HG03439 (cell line): ENCODE data around the gene OR1N1.
"Not testable (repeated sequence)": the region's sequence is repeated elsewhere in the genome, so short reads cannot be mapped to it uniquely, and the experiment has no call there.

Experiments
- ATAC-seq: cut with Tn5 transposase; IDR thresholded peaks from one replicate; pipeline ENCODE4 v1.9.1; 2021; ENCODE audit warnings: mild to moderate bottlenecking, moderate library complexity; ENCODE audit not compliant: unreplicated experiment

OR1N1 gene, protein sequence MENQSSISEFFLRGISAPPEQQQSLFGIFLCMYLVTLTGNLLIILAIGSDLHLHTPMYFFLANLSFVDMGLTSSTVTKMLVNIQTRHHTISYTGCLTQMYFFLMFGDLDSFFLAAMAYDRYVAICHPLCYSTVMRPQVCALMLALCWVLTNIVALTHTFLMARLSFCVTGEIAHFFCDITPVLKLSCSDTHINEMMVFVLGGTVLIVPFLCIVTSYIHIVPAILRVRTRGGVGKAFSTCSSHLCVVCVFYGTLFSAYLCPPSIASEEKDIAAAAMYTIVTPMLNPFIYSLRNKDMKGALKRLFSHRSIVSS

DNA sequence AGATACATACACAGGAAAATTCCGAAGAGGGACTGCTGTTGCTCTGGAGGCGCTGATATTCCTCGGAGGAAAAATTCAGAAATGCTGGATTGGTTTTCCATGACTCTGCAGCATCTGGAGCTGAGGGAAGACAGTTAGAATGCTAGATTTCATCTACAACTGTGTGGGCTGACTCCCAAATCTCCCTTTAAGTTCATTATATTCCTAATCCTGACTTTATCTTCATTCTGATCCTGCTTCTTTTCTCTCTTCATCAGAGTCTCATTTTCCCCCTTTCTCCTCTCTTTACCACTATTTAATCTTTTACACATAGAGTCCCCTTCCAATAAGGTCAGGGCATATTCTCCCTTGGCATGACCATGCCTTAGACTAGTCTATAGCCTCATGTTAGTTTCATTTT lies at the start of gene OR1N1:
Gene OR1N1 (minus strand): TSS at position 101 of the 400 bp plus-strand sequence. CDS start 0 bp downstream, at position 101.
- no peak for ATAC-seq

DNA sequence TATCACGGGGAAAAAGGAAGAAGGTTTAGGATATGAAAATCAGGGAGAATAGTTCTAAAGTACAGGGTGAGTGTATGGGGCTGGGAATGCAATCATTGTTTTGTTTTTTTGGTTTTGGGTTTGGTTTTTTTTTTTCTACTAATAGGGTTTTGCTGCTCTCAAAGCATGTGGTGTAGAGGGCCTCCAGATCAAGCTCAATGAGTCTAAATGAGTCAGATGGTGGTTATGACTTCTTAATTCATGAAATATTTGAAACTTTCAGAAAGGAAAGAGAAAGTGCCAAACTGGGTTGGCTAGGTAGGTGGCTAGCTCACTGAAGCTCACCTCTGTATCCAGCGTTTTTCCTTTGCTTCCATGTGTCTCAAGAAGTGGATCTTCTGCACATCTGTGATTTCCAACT lies 45.4 kb upstream of the OR1N1 start:
- ATAC-seq: no peak

DNA sequence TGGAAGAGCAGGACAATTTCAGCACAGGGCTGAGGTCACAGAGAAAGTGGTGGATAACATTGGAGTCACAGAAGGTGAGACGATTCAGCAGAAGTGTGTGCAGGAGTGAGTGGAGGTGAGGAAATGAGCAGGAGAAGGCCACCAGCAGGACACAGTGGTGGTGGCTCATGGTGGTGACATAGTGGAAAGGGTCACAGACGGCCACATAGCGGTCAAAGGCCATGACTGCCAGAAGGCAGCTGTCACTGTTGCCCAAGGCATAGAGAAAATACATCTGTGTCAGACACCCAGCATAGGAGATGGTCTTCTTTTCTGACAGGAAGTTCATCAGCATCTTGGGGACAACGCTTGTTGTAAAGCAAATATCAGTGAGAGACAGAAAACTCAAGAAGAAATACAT lies 40.8 kb upstream of the OR1N1 start:
- no peak for ATAC-seq

DNA sequence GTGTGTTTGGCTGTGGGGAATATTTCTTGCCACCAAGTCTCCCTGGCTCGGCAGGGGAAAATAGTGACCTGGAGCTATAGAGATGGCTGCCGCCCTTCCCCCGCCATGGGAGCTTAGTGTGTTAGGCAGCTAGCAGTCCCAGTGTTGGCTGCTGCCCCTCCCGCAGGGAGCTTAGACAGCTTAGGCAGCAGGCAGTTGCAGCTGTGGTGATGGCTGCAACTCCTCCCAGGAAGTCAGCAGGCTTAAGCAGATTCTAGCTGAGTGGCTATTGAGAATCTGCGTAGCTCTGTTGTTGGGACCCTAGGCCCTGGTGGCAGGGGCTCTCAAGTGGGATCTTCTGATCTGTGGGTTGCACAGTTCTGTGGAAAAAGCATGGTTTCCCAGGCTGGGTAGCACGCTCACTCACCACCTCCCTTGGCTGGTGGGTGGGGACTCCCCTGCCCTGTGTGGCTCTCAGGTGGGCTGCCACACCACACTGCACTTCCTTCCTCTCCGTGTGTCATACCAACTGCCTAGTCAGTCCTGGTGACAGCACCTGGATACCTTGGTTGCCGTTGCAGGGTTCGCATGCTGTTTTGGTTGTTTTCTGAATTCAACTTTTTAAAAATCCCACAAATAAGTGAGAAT lies 35.2 kb upstream of the OR1N1 start:
- no peak for ATAC-seq

DNA sequence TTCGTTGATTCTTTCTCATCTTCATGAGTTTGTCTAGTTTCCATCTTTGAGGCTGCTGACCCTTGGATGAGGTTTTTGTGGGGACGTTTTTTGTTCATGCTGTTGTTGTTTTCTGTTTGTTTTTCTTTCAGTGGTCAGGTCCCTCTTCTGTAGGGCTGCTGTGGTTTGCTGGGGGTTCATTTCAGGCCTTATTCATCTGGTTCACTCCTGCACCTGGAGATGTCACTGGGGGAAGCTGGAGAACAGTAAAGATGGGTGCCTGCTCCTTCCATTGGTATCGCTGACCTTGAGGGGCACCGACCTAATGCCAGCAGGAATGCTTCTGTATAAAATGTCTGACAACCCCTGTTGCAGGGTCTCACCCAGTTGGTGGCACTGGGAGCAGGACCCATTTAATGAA lies 34.4 kb upstream of the OR1N1 start:
- ATAC-seq: no peak

DNA sequence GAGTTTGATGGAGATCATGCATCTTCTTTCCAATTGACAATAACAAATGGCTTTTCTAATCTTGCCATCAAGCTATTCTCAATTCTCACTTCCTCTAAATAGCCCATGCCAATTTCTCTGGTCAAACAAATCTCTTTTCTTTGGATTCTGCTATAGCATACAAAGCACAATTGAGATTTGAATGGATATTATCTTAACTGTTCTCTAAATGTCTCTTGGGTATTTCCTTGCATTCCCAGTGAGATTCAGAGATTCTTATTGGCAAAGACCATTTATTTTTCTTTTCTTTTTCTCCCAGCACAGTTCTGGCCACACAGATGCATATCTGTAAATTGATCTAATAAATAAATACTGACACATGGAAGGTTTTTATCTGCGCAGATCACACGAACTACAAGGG lies 25.7 kb upstream of the OR1N1 start, which contains the start of gene OR1N2:
Gene OR1N2 (plus strand): TSS at position 301 of the 400 bp plus-strand sequence. CDS start 100 bp downstream, outside the sequence.
- no peak for ATAC-seq

DNA sequence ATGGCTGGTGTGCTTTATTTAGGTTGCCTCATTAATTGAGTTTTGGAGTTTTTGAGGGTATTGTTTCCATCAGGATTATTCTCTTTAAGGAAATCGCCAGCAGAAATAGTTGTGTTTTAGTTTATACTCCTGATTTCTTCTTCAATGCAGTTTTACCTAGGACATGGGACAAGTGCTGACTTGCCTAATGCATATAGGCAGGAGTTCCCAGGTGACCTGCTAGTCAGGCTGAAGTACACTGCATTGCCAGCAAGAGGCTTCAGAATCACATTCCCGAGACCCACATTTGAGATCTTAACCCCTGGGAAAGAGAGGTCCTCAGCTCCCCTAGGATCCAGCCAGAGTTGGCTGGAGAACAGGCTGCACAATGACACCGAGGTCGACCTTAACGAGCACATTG lies 24.3 kb upstream of the OR1N1 start:
- ATAC-seq: no peak

DNA sequence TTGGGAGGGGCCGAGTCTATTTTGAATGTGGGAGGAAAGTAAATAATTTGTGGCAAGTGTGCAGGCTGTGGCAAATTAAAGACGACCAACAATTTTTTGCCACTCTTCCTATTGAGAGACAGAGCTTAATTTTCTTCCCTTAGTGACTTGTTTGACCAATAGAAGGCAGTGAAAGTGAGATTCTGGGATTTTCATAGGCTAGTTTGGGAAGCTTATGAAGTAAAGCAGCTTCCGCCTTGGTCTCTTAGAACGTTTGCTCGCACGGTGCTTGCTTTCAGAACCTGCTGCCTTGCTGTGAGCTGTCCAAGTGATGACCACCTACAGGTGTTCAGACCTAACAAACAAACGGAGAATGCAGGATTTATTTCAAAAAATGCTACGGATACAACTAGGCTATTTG lies 19.1 kb upstream of the OR1N1 start:
- no peak for ATAC-seq

DNA sequence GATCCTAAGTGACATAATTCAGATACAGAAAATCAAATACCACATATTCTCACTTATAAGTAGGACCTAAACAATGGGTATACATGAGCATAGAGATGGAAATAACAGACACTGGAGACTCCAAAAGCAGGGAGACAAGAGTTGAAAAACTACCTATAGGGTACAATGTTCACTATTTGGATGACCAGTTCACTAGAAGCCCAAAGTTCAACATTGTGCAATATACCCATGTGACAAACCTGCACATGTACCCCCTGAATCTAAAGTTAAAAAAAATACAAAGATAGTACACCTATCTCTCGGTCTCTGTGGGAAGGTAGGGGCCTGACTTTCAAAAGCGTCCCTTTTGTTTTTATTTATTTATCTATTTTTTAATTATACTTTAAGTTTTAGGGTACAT lies 11.7 kb upstream of the OR1N1 start:
- no peak for ATAC-seq

DNA sequence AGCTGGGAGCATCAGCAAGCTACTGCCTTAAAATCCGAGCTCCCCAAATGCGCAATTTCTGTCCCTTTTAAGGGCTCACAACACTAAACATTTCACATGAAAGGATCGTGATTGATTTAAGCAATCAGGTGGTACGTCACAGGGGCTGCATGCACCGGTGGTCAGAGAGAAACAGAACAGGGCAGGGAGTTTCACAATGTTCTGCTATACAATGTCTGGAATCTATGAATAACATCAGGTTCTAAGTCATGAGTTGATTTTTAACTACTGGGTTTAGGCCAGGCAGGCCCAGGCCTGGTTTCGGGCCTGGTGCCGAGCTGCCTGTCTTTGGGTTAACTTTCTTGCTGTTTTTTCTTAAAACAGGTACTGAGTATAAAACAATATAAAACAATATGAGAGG lies 10.0 kb upstream of the OR1N1 start:
- not testable (repeated sequence) for ATAC-seq

DNA sequence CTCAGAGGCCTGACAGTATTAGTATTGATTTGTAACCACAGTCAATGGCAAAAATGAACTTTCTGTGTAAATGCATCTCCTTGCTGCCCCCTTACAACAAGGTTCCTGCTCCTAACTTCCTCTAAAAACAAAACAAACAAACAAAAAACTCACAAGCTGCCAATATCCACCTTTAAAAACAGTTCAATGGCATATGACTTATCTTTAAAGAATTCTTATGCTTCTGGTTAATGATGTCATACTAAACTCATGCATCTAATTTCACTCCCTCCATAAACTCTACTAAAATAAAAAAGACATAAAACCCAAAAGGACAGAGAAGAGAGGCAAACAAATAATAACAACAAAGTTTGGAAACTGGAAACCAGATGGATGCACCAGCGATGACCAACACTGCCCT lies 9.0 kb upstream of the OR1N1 start:
- ATAC-seq: no peak

DNA sequence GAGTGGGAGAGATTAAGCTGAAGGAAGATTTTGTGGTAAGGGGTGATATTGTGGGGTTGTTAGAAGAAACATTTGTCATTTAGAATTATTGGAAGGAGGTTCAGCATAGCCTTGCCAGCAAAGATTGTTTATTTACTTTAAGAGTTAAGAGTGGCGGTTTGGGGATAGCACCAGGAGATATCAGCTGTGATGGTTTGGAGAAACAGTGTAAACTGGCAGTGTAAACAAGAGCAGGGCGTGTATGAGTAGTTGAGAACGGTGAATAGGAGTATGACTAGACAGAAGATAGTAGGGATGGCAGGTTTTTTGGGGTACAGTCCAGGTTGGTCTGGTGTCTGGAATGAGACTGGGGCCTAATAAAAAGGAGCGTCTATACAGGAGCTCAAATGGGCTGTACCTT lies 4.1 kb upstream of the OR1N1 start:
- ATAC-seq: not testable (repeated sequence)

DNA sequence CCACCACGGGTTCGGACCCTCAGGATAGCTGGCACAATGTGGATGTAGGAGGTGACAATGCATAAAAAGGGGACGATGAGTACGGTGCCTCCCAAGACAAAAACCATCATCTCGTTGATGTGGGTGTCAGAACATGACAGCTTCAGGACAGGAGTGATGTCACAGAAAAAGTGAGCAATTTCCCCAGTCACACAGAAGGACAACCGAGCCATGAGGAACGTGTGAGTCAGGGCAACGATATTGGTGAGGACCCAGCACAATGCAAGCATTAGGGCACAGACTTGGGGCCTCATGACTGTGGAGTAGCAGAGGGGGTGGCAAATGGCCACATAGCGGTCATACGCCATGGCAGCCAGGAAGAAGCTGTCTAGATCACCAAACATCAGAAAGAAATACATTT lies 491 bp downstream of the OR1N1 start:
- no peak for ATAC-seq

DNA sequence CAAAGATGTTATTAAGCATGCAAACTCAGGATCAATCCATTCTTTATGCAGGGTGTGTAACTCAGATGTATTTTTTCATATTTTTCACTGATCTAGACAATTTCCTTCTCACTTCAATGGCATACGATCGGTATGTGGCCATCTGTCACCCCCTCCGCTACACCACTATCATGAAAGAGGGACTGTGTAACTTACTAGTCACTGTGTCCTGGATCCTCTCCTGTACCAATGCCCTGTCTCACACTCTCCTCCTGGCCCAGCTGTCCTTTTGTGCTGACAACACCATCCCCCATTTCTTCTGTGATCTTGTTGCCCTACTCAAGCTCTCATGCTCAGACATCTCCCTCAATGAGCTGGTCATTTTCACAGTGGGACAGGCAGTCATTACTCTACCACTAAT lies 7.7 kb downstream of the OR1N1 start:
- no peak for ATAC-seq

DNA sequence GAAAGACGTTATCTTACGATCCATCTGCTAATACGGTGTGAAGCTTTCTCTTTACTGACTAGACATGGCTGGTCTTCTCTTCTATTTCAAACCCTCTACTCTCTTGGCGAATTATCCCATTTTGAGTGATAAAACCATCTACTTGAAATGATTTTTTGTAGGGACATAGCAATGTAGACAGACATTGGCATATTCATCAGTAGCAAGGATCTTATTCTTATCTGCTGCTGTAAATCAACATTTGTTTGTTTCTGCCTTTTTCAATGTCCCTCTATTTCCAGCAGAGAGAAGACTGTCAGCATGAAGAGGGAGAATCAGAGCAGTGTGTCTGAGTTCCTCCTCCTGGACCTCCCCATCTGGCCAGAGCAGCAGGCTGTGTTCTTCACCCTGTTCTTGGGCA lies 8.3 kb downstream of the OR1N1 start, which contains the start of gene OR1J4:
Gene OR1J4 (plus strand): TSS at position 301 of the 400 bp plus-strand sequence. CDS start 0 bp downstream, at position 301.
- ATAC-seq: no peak

DNA sequence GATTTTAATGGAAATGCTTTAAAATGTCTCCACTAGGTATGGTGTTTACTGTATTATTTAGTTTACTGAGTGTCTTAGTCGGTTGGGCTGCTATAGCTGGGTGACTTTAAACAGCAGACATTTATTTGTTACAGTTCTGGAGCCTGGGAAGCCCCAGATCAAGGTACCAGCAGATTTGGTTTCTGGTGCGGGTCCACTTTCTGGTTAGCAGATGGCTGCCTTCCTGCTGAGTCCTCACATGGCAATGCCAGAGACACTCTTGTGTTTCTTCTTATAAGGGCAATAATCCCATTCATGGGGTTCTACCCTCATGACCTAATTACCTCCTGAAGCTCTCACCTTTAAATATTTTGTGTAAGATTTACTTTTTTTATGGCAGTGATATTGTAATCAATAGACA lies 8.9 kb downstream of the OR1N1 start:
- no peak for ATAC-seq

DNA sequence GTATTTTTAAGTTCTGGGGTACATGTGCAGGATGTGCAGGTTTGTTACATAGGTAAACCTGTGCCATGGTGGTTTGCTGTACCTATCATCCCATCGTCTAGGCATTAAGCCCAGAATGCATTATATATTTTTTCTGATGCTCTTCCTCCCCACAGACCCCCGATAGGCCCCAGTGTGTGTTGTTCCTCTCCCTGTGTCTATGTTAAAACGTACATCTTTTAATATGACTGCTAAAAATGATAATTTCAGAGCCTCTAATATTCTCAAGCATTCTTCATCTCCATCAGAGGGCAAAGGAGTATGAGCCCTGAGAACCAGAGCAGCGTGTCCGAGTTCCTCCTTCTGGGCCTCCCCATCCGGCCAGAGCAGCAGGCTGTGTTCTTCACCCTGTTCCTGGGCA lies 16.6 kb downstream of the OR1N1 start, which contains the start of gene OR1J2:
Gene OR1J2 (plus strand): TSS at position 301 of the 400 bp plus-strand sequence. CDS start 0 bp downstream, at position 301.
- ATAC-seq: no peak

DNA sequence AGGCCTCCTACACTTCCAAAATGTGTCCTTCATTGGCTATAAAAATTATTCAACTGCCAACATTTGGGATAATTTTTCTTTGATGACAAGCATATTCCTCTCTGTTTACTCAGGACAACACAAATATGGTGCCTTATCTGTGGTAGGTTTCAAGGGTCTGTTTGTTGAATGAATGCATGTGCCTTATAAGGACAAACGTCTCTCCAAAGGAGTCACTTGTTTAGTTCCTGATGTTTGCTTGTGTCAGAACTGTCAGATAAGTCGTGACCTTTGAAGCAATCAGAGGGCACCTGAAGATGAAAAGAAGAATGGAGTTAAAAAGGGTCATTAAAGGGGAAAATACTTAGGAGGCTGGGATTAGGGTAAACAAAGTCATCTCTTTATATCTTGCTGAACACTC lies 20.1 kb downstream of the OR1N1 start:
- no peak for ATAC-seq

DNA sequence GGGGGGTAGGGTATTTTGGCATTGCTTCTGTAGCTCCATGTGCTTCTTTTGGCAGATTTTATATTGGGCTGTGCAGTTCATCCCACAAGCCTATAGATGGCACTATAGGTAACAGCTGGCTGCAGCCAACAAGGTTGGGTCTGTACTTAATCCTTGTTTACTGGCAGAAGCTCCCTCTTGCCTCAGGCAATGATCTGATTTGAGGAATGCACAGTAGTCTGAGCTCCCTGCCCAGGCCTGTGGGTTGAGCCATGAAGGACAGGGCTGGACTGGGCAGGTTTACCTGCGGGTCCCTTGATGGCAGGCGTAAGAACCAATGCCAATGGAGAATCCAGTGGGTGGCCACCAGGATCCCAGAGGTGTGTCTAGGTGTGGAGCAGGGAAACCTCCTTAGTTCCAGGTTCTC lies 28.2 kb downstream of the OR1N1 start:
- ATAC-seq: no peak

DNA sequence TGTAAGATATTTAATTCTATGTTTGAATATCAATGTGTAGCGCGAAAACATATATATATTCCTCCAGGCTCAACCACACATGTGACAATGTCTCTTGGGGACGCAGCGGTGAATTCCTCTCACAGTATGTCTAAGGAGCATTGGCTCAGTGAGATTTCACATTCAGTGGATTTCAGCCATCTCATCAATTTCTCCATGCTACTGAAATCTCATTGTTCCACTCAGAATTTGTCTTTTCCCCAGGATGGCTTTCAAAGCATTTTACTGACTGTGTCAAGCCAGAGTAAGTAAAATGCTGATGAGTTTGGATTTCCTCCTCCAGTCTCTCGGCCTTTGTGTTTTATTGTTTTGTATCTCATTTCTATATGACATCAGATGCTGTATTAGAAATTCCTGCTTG lies 48.0 kb downstream of the OR1N1 start:
- no peak for ATAC-seq

DNA sequence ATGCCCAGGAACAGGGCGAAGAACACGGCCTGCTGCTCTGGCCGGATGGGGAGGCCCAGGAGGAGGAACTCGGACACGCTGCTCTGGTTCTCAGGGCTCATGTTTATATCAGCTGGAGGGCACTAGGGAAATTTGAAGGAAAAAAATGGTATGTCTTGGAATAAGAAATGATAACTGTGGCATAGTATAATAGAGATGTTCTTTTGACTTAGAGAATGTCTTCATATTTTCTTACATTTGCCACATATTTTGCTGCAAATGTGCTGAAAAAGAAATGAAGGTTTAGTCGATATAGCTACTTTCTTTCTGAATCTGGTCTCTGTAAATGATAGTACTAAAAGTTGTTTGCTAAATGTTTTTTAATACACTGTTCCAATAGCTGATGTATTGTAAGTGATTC lies 49.3 kb downstream of the OR1N1 start, which contains the start of gene OR1J1:
Gene OR1J1 (minus strand): TSS at position 101 of the 400 bp plus-strand sequence. CDS start 0 bp downstream, at position 101.
- ATAC-seq: no peak

DNA sequence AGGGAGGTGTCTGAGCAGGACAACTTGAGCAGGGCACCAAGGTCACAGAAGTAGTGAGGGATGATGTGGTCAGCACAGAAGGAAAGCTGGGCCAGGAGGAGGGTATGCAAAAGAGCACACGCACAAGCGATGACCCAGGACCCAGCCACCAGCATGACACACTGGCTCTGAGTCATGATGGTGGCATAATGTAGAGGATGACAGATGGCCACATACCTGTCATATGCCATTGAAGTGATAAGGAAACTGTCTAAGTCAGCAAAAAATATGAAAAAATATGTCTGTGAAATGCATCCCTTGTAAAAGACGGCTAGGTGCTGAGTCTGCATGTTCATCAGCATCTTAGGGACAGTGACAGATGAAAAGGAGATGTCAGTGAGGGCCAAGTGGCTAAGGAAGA lies 49.7 kb downstream of the OR1N1 start:
- no peak for ATAC-seq
